SK-N-SH treated with all-trans-retinoic acid at 6 μM for 48 hours (cell line): ENCODE measurements around the gene RPS5.

Experiments used
- ARNTL ChIP-seq: fragments of 450-650 bp; formaldehyde crosslinking; IDR thresholded peaks from 2 replicates; pipeline ENCODE4 v1.5.0; 2020; ENCODE audit warnings: low read depth, mild to moderate bottlenecking, moderate library complexity, borderline replicate concordance
- ISL1 ChIP-seq: fragments of 250-450 bp; sonication (Bioruptor Pico); IDR thresholded peaks from 2 replicates; pipeline ENCODE4 v2.1.2; 2022; ENCODE audit warnings: mild to moderate bottlenecking, moderate library complexity
- PATZ1 ChIP-seq: fragments of 250-450 bp; sonication (Bioruptor Pico); IDR thresholded peaks from 2 replicates; pipeline ENCODE4 v1.8.0; 2020; ENCODE audit warnings: mild to moderate bottlenecking, moderate library complexity, borderline replicate concordance
- SNAI2 ChIP-seq: fragments of 250-450 bp; sonication (Bioruptor Pico); IDR thresholded peaks from 2 replicates; pipeline ENCODE4 v1.5.0; 2020; ENCODE audit warnings: mild to moderate bottlenecking, moderate library complexity
- TSHZ2 ChIP-seq: fragments of 250-450 bp; sonication (Bioruptor Pico); IDR thresholded peaks from 2 replicates; pipeline ENCODE4 v1.5.0; 2020; ENCODE audit warnings: mild to moderate bottlenecking, moderate library complexity
- ZFP30 ChIP-seq: fragments of 450-650 bp; formaldehyde crosslinking; IDR thresholded peaks from 2 replicates; pipeline ENCODE4 v1.5.0; 2022; ENCODE audit warnings: mild to moderate bottlenecking, moderate library complexity

- no peak for TF ChIP-seq ZFP30 (CRISPR knock-in tag)
- TF ChIP-seq ARNTL (CRISPR knock-in tag) = no peak
- TF ChIP-seq PATZ1 (CRISPR knock-in tag) = no peak
- TF ChIP-seq ISL1 (CRISPR knock-in tag) = no peak
- TF ChIP-seq TSHZ2 = no peak
- TF ChIP-seq SNAI2 (CRISPR knock-in tag) = no peak
Measured at GRCh38 chr19:58351558-58351878, 35.6 kb upstream of the RPS5 start.
